HG03457 (cell line): ENCODE data around the gene DNAJB14.
"Not testable (repeated sequence)": the region's sequence is repeated elsewhere in the genome, so short reads cannot be mapped to it uniquely, and the experiment has no call there.

Experiments used
- ATAC-seq: cut with Tn5 transposase; IDR thresholded peaks from one replicate; pipeline ENCODE4 v1.9.1; 2021; ENCODE audit warnings: moderate number of reproducible peaks; ENCODE audit not compliant: unreplicated experiment

The DNAJB14 gene

DNA sequence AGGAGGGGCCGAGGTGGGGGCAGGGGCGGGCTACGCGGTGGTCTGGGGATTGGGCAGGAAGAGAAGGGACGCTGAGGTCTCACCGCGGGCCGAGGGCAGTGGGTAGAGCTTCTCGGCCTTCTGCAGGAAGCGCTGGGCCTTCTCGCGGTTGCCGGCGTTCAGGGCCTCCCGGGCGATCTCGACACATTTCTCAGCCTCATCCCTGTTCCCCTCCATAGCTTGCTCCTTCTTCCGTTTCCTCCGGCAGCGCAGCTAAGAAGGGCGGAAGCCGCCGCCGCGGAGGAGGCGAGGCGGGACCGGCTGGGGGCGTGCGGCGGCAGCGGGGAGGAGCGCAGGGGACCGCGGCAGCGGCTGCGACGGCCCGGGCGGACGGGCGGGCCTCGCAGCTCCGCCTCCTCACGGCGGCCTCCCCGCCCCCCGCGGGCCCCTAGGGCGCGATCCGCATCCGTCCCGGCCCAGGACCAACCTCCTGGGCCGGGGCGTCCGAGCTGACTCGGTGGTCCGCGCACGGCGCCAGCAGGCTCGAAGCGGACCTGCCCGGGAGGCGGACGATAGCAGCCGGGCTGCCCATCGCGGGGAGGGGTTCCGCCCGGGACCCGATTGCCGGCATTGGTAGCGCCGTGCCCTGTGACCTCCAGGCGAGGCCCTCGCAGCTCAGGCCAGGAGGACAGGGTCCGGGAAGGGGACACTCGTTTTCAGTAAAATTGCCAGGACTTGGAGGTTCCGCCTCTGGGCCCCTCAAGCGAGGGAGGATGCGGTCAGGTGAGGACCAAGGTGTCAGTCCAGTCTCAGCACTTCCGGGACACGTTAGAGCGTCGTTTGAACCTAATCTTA, at the start of gene DNAJB14:
Gene DNAJB14 (minus strand): TSS at position 263 of the 834 bp plus-strand sequence. CDS start 47 bp downstream, at position 216.
- ATAC-seq: peak; percentile 32

- ATAC-seq: no peak
Measured at GRCh38 chr4:99991741-99992140, 45.3 kb upstream of the DNAJB14 start.

DNA sequence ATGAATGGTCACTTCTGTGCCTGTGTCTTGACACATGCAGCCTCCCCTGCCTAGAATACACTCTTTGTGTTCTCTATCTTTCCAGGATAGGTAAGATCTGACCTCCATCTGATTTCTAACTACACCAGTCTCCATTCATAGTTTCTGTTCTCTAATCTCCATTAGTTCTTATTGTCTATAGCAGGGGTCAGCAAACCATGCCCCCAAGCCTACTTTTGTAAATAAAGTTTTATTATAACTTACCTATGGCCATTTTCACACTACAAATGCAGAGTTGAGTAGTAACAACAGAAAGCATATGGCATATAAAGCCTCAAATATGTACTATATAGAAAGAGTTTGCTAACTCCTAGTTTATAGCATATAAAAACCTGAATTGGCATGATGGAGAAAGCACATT, 41.3 kb upstream of the DNAJB14 start:
- no peak for ATAC-seq

GRCh38 chr4:99986792-99987191, 40.4 kb upstream of the DNAJB14 start:
- ATAC-seq: no peak

GRCh38 chr4:99983289-99983943, 37.0 kb upstream of the DNAJB14 start:
- no peak for ATAC-seq

GRCh38 chr4:99979872-99980271, 33.5 kb upstream of the DNAJB14 start:
- ATAC-seq: no peak

GRCh38 chr4:99971453-99972111, 25.2 kb upstream of the DNAJB14 start:
- no peak for ATAC-seq

GRCh38 chr4:99968330-99968729, 21.9 kb upstream of the DNAJB14 start:
- no peak for ATAC-seq

- no peak for ATAC-seq
Measured at GRCh38 chr4:99966692-99967091, 20.3 kb upstream of the DNAJB14 start.

- no peak for ATAC-seq
Measured at GRCh38 chr4:99965674-99966350, 19.4 kb upstream of the DNAJB14 start.

- no peak for ATAC-seq
Measured at GRCh38 chr4:99965173-99965572, 18.8 kb upstream of the DNAJB14 start.

DNA sequence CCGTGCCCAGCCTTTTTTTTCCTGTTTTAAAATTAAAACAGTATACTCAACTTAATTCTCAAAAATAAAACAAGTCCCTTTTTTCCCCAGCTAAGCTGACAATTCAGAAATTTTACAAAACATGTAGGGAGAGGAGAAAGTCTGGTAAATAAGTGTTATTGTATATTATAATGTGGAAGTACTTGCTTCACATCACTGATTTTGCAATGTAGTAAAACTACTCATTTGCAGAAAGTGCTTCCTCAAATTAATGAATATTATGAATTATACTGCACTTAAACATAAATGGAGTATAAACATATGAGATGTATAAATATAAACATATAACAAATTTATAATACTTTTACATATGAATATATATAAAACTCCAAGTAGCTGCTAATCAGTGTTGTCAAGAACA, 15.3 kb upstream of the DNAJB14 start:
- no peak for ATAC-seq

DNA sequence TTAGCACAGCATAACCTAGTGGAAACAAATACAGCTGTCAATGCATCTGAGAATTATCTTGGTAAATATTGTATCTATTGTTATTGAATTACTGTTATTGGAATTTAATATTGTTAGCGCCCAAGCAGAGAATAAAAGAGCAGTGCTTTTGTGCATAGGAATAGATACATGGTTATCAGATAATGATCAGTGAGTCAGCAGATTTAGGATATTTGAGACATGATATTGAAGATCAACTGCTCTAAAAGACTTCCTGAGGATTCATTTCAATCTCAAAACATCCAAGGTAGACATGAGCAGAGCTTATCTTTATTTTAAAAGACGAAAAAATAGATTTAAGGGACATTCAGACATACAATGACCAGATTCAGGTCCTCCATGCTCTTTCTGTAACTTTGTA, 14.2 kb upstream of the DNAJB14 start:
- no peak for ATAC-seq

DNA sequence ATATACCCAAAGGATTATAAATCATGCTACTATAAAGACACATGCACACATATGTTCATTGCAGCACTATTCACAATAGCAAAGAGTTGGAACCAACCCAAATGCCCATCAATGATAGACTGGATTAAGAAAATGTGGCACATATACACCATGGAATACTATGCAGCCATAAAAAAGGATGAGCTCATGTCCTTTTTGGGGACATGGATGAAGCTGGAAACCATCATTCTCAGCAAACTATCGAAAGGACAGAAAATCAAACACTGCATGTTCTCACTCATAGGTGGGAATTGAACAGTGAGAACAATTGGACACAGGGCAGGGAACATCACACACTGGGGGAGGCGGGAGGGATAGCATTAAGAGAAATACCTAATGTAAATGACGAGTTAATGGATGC, 11.8 kb upstream of the DNAJB14 start:
- not testable (repeated sequence) for ATAC-seq

DNA sequence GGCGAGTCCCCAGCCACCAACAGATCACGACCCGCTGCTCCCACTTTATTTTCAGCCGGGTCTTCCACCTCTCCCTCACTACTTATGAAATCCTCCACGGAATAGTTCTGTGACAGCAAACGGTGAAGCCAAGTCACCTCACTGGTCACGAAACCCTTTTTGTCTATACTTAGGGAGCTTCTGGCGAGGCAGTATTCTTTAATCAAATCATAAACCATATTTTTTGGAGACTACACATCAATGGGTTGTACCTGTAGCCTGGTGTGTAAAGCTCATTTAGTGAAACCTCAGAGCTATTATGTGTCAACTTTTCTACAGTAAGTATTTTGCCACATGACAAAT, 4.5 kb upstream of the DNAJB14 start:
- ATAC-seq: no peak

GRCh38 chr4:99949999-99950912, 3.8 kb upstream of the DNAJB14 start, which contains the start of gene H2AZ1:
TSS of gene H2AZ1 (minus strand) at chr4:99950275. CDS start at chr4:99950170, 105 bp downstream.
- ATAC-seq: peak; percentile 55

DNA sequence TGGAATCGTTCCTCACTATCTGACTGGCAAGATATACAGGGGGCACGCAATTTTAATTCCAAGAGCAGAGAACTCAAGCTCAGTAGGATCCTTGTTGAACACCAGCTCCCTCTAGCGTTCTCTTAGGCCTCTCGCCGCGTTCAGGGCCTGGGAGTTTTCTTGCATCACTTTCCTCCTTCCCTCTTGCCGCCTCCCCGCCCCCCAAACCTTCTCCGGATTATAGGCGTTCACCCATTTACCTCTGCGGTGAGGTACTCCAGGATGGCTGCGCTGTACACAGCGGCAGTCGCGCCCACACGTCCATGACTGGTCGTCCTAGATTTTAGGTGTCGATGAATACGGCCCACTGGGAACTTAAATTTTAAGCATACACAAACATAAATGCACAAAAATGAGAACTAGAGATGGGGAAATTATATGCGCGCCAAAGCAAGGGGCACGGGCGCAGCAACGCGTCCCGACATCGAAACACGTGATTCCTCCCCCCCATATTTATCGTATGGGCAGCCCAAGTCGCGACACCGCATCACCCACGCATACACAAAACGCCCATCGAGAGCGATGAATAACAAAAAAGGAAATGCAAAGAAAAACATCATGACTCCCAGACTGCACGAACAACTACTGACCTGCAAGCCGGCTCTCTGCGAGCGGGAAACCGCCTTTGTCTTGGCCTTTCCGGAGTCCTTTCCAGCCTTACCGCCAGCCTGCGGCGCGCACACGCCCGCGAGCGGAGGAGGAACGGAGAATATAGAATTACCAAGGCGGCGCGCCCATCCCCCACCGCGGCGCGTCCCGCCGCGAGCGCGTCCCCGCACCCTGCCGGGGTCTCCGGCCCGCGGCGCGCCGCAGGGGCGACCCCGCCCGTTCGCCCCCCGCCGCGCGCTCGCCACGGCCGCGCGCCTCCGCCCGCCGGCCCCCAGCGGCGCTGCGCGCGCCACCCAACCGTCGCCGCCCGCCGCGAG, 2.9 kb upstream of the DNAJB14 start:
- ATAC-seq: peak; percentile 21

DNA sequence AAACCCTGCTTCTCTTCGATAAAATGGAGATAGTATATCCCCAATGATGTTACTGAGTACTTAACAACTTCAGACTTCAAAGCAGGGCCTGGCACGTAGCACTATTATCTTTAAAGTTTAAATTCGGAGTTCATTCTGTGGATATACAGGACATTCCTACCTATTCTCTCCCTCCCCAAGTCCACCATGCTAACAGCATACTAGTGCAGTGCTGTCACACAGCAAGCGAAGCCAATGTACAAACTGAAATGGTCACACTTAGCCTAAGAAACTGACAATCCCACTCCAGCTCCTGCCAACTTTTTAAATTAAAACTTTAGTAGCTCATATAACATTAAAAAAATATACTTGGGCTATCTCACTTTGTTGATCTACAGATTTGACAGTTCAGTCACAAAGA, 1.2 kb upstream of the DNAJB14 start:
- no peak for ATAC-seq

DNA sequence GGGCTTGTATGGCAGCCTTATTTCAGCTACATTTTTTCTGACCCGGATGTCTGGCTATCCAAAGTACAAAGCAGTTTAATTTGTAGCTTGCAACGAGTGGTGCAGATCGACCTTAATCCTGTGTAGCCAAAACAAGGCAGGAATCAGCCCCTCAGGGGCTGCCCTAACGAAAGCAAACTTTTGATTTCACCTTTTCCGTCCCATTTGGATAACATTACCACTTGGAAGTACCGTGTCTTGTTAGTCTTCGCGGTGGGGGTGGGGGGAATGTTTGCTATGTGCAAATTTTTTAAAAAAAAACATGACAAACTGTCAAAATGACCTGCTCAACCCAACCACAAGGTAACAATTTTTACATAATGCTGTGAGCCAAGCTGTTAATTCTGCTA, 766 bp upstream of the DNAJB14 start:
- no peak for ATAC-seq
